Progenitor cell of endocrine pancreas (in vitro differentiated cells): ENCODE results near the gene ACOT12. TPM values are rescaled to one million over a fixed set of nuclear protein-coding genes. Genes with fewer than 3 reads are reported as not detected.

ENCODE experiments used
- DNase-seq: peaks from one replicate; pipeline ENCODE4 v3.0.0; 2021; ENCODE audit warnings: low spot score; ENCODE audit not compliant: unreplicated experiment
- H3K27ac Mint-ChIP-seq: 2 replicates; pipeline ENCODE4 v1.8.0; 2021; ENCODE audit warnings: mild to moderate bottlenecking, moderate library complexity, mixed read lengths
- H3K27me3 Mint-ChIP-seq: 2 replicates; pipeline ENCODE4 v1.8.0; 2021; ENCODE audit warnings: mixed read lengths
- H3K36me3 Mint-ChIP-seq: 2 replicates; pipeline ENCODE4 v1.8.0; 2022; ENCODE audit warnings: mixed read lengths; ENCODE audit not compliant: insufficient read depth
- H3K4me1 Mint-ChIP-seq: 2 replicates; pipeline ENCODE4 v1.8.0; 2021; ENCODE audit warnings: low read depth, mixed read lengths
- H3K4me3 Mint-ChIP-seq: 2 replicates; pipeline ENCODE4 v1.8.0; 2021; ENCODE audit warnings: low read depth, mild to moderate bottlenecking, moderate library complexity, mixed read lengths
- H3K9me3 Mint-ChIP-seq: 2 replicates; pipeline ENCODE4 v1.8.0; 2021; ENCODE audit warnings: low read depth, mixed read lengths
- CTCF ChIP-seq: fragments of 200-600 bp; sonication (generic); IDR thresholded peaks from one replicate; pipeline ENCODE4 v1.5.0; 2021; ENCODE audit warnings: antibody characterized with exemption, mild to moderate bottlenecking; ENCODE audit not compliant: unreplicated experiment
- total RNA-seq: library from RNA; stranded (reverse); gene quantifications from 2 replicates; pipeline ENCODE4 v1.2.1, GENCODE V29; 2021

Gene ACOT12
- total RNA-seq, 1 donor from 2014 or later = not detected

DNA sequence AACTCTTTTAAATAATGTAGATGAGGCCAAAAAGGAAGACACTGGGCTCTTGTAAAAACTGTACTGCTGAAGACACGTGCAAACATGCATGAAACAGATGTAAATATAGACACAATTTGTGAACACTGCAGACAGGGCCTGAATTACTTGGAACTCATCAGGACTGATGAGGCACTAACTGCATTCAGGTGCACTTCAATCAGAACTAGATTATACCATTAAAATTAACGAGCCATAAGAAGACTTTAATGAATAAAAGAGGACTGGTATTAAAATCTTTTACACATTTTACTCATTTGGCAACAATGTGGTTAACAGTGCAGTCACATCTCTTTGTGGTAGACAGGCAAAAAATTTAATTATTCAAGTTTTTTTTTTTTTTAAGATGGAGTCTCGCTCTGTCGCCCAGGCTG is 105.9 kb downstream of the ACOT12 start:
- H3K27me3 Mint-ChIP-seq = no peaks in the 10 kb centered on the region
- peaks cover 28% of the 10 kb centered on the region for H3K36me3 Mint-ChIP-seq
- TF ChIP-seq CTCF = no peak
- peaks cover 29% of the 10 kb centered on the region for H3K9me3 Mint-ChIP-seq
- H3K27ac Mint-ChIP-seq = no peak overlapping the region
- no peak for DNase-seq
- H3K4me3 Mint-ChIP-seq = no peak overlapping the region
- peaks cover 2% of the 10 kb centered on the region for H3K4me1 Mint-ChIP-seq

GRCh38 chr5:81286059-81286617 is 107.8 kb downstream of the ACOT12 start:
- peaks cover 2% of the 10 kb centered on the region for H3K4me1 Mint-ChIP-seq
- H3K27ac Mint-ChIP-seq = no peak overlapping the region
- no peaks in the 10 kb centered on the region for H3K27me3 Mint-ChIP-seq
- no peak for TF ChIP-seq CTCF
- no peak overlapping the region for H3K4me3 Mint-ChIP-seq
- H3K36me3 Mint-ChIP-seq = peaks cover 17% of the 10 kb centered on the region
- H3K9me3 Mint-ChIP-seq = peaks cover 19% of the 10 kb centered on the region
- no peak for DNase-seq

GRCh38 chr5:81283976-81284375 is 110.0 kb downstream of the ACOT12 start:
- Mint-ChIP-seq H3K27me3 (no peaks in the 10 kb centered on the region), H3K9me3 (peaks cover 15% of the 10 kb centered on the region), H3K27ac (no peak overlapping the region), H3K4me1 (peaks cover 2% of the 10 kb centered on the region), H3K36me3 (peaks cover 17% of the 10 kb centered on the region), H3K4me3 (no peak overlapping the region)
- no peak for TF ChIP-seq CTCF
- DNase-seq = no peak

Other genes with a start within 250 kb of the ACOT12 start
- 1.7 and 3.7 TPM in 2 replicates for gene CKMT2, start 160.8 kb downstream of the ACOT12 start, total RNA-seq
- 30.6 and 37.1 TPM in 2 replicates for gene ZCCHC9, start 92.5 kb downstream of the ACOT12 start, total RNA-seq